ENCODE results near the gene ARL6IP4.

DNA sequence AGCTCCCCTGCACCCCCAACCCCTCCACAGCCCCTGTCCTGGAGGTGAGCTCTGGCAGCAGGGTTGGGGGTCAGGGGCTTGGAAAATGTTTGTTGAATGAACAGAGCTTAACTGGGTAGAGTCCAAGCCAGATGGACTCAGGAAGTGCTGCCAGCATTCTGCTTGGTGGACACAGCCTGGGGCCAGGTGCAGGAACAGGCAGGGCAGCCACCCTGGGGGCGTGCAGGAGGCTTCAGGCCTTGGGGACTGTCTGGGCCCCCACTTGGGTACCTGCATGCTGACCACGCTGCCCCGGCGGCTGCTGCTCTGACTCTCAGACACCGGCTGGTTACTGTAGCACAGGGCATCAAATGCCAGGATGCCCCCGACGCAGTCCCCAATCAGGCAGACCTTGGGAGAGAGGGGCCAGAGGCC, 15.7 kb downstream of the ARL6IP4 start:
- TF ChIP-seq, protein P1, sequence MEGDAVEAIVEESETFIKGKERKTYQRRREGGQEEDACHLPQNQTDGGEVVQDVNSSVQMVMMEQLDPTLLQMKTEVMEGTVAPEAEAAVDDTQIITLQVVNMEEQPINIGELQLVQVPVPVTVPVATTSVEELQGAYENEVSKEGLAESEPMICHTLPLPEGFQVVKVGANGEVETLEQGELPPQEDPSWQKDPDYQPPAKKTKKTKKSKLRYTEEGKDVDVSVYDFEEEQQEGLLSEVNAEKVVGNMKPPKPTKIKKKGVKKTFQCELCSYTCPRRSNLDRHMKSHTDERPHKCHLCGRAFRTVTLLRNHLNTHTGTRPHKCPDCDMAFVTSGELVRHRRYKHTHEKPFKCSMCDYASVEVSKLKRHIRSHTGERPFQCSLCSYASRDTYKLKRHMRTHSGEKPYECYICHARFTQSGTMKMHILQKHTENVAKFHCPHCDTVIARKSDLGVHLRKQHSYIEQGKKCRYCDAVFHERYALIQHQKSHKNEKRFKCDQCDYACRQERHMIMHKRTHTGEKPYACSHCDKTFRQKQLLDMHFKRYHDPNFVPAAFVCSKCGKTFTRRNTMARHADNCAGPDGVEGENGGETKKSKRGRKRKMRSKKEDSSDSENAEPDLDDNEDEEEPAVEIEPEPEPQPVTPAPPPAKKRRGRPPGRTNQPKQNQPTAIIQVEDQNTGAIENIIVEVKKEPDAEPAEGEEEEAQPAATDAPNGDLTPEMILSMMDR (conservative IDR thresholded peaks at IDR 0.05; ENCODE audit: low read depth, low read length): no peak
- TF ChIP-seq, protein P2, sequence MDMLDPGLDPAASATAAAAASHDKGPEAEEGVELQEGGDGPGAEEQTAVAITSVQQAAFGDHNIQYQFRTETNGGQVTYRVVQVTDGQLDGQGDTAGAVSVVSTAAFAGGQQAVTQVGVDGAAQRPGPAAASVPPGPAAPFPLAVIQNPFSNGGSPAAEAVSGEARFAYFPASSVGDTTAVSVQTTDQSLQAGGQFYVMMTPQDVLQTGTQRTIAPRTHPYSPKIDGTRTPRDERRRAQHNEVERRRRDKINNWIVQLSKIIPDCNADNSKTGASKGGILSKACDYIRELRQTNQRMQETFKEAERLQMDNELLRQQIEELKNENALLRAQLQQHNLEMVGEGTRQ (IDR thresholded peaks at IDR 0.05; ENCODE audit: low read depth, low read length): no peak
- no peak for TF ChIP-seq POLR2A (IDR thresholded peaks at IDR 0.05; ENCODE audit: low read depth, low read length)
- TF ChIP-seq MAFK (IDR thresholded peaks at IDR 0.05; ENCODE audit: low read depth, low read length): no peak
- TF ChIP-seq SMC3 (IDR thresholded peaks at IDR 0.05; ENCODE audit: low read depth, low read length): no peak
- no peak for TF ChIP-seq BHLHE40 (IDR thresholded peaks at IDR 0.05; ENCODE audit: low read depth, low read length)
- no peak for TF ChIP-seq MAZ (IDR thresholded peaks at IDR 0.05; ENCODE audit: borderline replicate concordance, low read depth, low read length)
- TF ChIP-seq RCOR1 (IDR thresholded peaks at IDR 0.05; ENCODE audit: insufficient replicate concordance, low read length): no peak
- TF ChIP-seq, protein P3, sequence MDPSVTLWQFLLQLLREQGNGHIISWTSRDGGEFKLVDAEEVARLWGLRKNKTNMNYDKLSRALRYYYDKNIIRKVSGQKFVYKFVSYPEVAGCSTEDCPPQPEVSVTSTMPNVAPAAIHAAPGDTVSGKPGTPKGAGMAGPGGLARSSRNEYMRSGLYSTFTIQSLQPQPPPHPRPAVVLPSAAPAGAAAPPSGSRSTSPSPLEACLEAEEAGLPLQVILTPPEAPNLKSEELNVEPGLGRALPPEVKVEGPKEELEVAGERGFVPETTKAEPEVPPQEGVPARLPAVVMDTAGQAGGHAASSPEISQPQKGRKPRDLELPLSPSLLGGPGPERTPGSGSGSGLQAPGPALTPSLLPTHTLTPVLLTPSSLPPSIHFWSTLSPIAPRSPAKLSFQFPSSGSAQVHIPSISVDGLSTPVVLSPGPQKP (IDR thresholded peaks at IDR 0.05; ENCODE audit: borderline replicate concordance, low read depth, low read length): no peak
- TF ChIP-seq CEBPB (IDR thresholded peaks at IDR 0.05; ENCODE audit: low read depth, low read length): no peak

All from IMR-90 (cell line).